GM12878 (cell line): Measurements from ENCODE around the gene PPP4R3B. TPM values are rescaled to one million over a fixed set of nuclear protein-coding genes. Genes with fewer than 3 reads are reported as not detected.

Source experiments
- ATF3 ChIP-seq: IDR thresholded peaks from 2 replicates; pipeline ENCODE4 v1.6.1; 2011; ENCODE audit warnings: low read depth, mild to moderate bottlenecking, low read length, moderate library complexity, borderline replicate concordance; ENCODE audit errors: extremely low read depth
- BCL3 ChIP-seq: IDR thresholded peaks from 2 replicates; pipeline ENCODE4 v1.6.1; 2011; ENCODE audit warnings: borderline replicate concordance, low read depth, mild to moderate bottlenecking, moderate library complexity, low read length; ENCODE audit not compliant: insufficient read depth, poor library complexity, severe bottlenecking
- BMI1 ChIP-seq: fragments of 450-650 bp; IDR thresholded peaks from 2 replicates; pipeline ENCODE4 v1.6.1; 2016; ENCODE audit warnings: mild to moderate bottlenecking, moderate library complexity, borderline replicate concordance
- ETV6 ChIP-seq, 2 experiments: fragments of 450-650 bp in 1 of 2; IDR thresholded peaks in 1 of 2; conservative IDR thresholded peaks in 1 of 2; 2 replicates each; pipeline ENCODE4 v1.6.1; 2014; ENCODE audit warnings: antibody characterized with exemption in 1 of 2, borderline replicate concordance in 1 of 2, low read depth in 1 of 2, mild to moderate bottlenecking in 1 of 2, moderate library complexity in 1 of 2
- EZH2 ChIP-seq: IDR thresholded peaks from 2 replicates; pipeline ENCODE4 v1.6.1; 2012; ENCODE audit warnings: low read depth, mild to moderate bottlenecking, control low read depth, inconsistent platforms, low read length, borderline replicate concordance; ENCODE audit not compliant: control insufficient read depth
- FOXK2 ChIP-seq: fragments of 450-650 bp; IDR thresholded peaks from 2 replicates; pipeline ENCODE4 v1.6.1; 2017; ENCODE audit warnings: mild to moderate bottlenecking, moderate library complexity
- HDAC2 ChIP-seq: fragments of 200-600 bp; sonication (generic); IDR thresholded peaks from 2 replicates; pipeline ENCODE4 v1.6.1; 2017
- HDGF ChIP-seq: fragments of 450-650 bp; IDR thresholded peaks from 2 replicates; pipeline ENCODE4 v1.6.1; 2016; ENCODE audit warnings: antibody characterized with exemption
- NBN ChIP-seq: fragments of 450-650 bp; IDR thresholded peaks from 2 replicates; pipeline ENCODE4 v1.6.1; 2016
- NR2F1 ChIP-seq: fragments of 450-650 bp; conservative IDR thresholded peaks from 2 replicates; pipeline ENCODE4 v1.6.1; 2017; ENCODE audit warnings: mild to moderate bottlenecking
- PAX8 ChIP-seq: fragments of 450-650 bp; IDR thresholded peaks from 2 replicates; pipeline ENCODE4 v1.6.1; 2017; ENCODE audit warnings: mild to moderate bottlenecking, moderate library complexity
- PML ChIP-seq: IDR thresholded peaks from 2 replicates; pipeline ENCODE4 v1.6.1; 2012; ENCODE audit warnings: low read length, inconsistent platforms
- POLR2A ChIP-seq: IDR thresholded peaks from 2 replicates; pipeline ENCODE4 v1.6.1; 2011; ENCODE audit warnings: low read depth, mild to moderate bottlenecking, low read length
- POU2F2 ChIP-seq: IDR thresholded peaks from 3 replicates; pipeline ENCODE4 v1.6.1; 2011; ENCODE audit warnings: low read depth, mild to moderate bottlenecking, low read length, borderline replicate concordance
- RAD51 ChIP-seq: fragments of 450-650 bp; IDR thresholded peaks from 2 replicates; pipeline ENCODE4 v1.6.1; 2016; ENCODE audit warnings: moderate library complexity, mild to moderate bottlenecking, inconsistent platforms
- RELB ChIP-seq: fragments of 450-650 bp; IDR thresholded peaks from 2 replicates; pipeline ENCODE4 v1.6.1; 2017; ENCODE audit warnings: low read depth, mild to moderate bottlenecking, moderate library complexity
- STAT1 ChIP-seq: fragments of 450-650 bp; conservative IDR thresholded peaks from 2 replicates; pipeline ENCODE4 v1.6.1; 2014; ENCODE audit warnings: antibody characterized with exemption, mild to moderate bottlenecking
- STAT3 ChIP-seq: IDR thresholded peaks from 2 replicates; pipeline ENCODE4 v1.6.1; 2011; ENCODE audit warnings: low read depth, low read length, improper control_type of control experiment
- TARDBP ChIP-seq: IDR thresholded peaks from 2 replicates; pipeline ENCODE4 v1.6.1; 2016; ENCODE audit warnings: borderline replicate concordance
- ZBED1 ChIP-seq: IDR thresholded peaks from 2 replicates; pipeline ENCODE4 v1.6.1; 2016; ENCODE audit warnings: borderline replicate concordance
- ZBTB40 ChIP-seq: fragments of 450-650 bp; IDR thresholded peaks from 2 replicates; pipeline ENCODE4 v1.6.1; 2016; ENCODE audit warnings: mild to moderate bottlenecking, moderate library complexity, borderline replicate concordance
- polyA plus RNA-seq, 11 experiments: library from polyadenylated mRNA; depleted of rRNA in 4 of 11; unstranded in 6 of 11; stranded (reverse) in 5 of 11; fragments of >200 nt; fragmentation: Nextera tagmentation in 4 of 11; fragmentation: Illumina TruSeq in 1 of 11; extraction: Ambion mirVana in 4 of 11; extraction: Trizol in 1 of 11; gene quantifications; 1 replicate in 1 of 11; 2 replicates in 10 of 11; pipeline versions ENCODE4 v1.2.1 to v1.2.3, GENCODE V29; 2011 to 2016; ENCODE audit warnings: inconsistent platforms in 2 of 11, missing spikeins in 2 of 11, low read depth in 1 of 11
- total RNA-seq, 4 experiments: library from RNA; depleted of rRNA in 3 of 4; stranded (reverse); fragments of >200 nt in 3 of 4; fragmentation: Illumina TruSeq in 1 of 4; extraction: Trizol in 1 of 4; gene quantifications; 2 replicates each; pipeline versions ENCODE4 v1.2.1 to v1.2.3, GENCODE V29; 2013 to 2021
- TF ChIP-seq, protein P1 (sequence below): IDR thresholded peaks from 2 replicates; pipeline ENCODE4 v1.6.1; 2011; ENCODE audit warnings: low read depth, low read length, improper control_type of control experiment, borderline replicate concordance

Gene PPP4R3B
- total and polyA plus RNA-seq, 10 of the 15 experiments (the other 5 are each of a cell fraction or from before 2014, with no cell fraction given), result 10.9 to 70.1 (median 49.2) TPM

DNA sequence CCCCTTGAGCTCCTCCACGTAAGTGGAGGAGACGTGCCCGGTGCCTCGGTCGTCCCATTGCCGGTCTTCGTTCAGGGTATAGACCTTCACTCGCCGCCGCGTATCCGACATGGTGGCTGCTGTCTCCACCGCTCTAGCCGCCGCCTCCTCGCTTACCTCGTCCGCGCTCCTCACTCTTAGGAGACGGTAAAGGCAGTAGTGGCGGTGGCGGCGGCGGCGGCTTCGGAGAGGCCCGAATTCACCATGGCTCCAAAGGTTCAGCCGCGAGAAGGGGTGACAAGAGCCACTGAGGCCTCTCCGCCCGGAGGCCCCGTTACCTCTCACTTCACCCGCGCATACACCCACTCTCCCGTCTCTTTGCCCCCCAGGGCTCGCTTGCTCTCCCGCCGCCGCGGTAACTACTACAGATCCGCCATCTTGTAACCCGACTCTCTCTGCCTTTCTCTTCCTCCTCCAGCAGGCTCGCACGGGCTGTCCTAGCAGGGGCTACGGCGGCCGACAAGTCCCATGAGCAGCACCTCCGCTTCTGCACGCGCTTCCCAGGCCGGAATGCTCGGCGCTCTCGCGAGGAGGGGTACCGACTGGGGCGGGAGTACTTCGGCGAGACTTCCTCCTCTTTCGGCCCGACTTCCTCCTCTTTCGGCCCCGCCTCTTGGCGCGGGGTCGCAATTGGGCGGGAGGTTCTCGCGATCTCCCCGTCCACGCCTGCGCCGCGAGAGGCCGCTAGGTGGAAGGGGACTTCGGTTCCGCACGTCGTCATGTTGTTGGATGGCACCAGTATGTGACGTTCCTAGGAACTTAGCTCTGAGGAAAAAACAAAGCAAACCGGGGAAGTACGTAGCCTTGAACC, at the start of gene PPP4R3B (continued):
- TF ChIP-seq BCL3 (peak; percentile 34), RELB (peak; percentile 62), BMI1 (no peak), HDGF (peak; percentile 96), HDAC2 (no peak), PML (0 out of 2 replicates have a peak, but pooled peaks have one; percentile 82), PAX8 (peak; percentile 91), POLR2A (peak; percentile 98), TARDBP (no peak), ZBED1 (peak; percentile 72; the same call in 1 of the 2 replicates), EZH2 (no peak), STAT1 (peak; percentile 13; the same call in 1 of the 2 replicates), FOXK2 (peak; percentile 80), STAT3 (no peak), ATF3 (no peak), POU2F2 (peak; percentile 57; the same call in 1 of the 3 replicates), ZBTB40 (peak; percentile 88), ETV6 (conservative IDR thresholded peaks at IDR 0.05 in 1 of 2, IDR thresholded peaks at IDR 0.05 in 1 of 2; ENCODE audit: borderline replicate concordance in 1 of 2, low read depth in 1 of 2) (0 out of 4 replicates have a peak, but pooled peaks of 1 of the 2 experiments have one; percentile 39), NBN (peak; percentile 96), RAD51 (no peak), NR2F1 (no peak)
- TF ChIP-seq, protein P1, sequence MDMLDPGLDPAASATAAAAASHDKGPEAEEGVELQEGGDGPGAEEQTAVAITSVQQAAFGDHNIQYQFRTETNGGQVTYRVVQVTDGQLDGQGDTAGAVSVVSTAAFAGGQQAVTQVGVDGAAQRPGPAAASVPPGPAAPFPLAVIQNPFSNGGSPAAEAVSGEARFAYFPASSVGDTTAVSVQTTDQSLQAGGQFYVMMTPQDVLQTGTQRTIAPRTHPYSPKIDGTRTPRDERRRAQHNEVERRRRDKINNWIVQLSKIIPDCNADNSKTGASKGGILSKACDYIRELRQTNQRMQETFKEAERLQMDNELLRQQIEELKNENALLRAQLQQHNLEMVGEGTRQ, result no peak
